Mesendoderm (in vitro differentiated cells): Measurements from ENCODE around the gene PARD6B. TPM values are rescaled to one million over a fixed set of nuclear protein-coding genes. Genes with fewer than 3 reads are reported as not detected.

Source experiments
- DNase-seq: peaks from one replicate; pipeline ENCODE4 v3.0.0; 2013
- H2AK5ac ChIP-seq: 2 replicates; pipeline ENCODE4 v1.6.1; 2013; ENCODE audit warnings: low read length, inconsistent platforms
- H2BK120ac ChIP-seq: 2 replicates; pipeline ENCODE4 v1.6.1; 2013; ENCODE audit warnings: low read depth, mild to moderate bottlenecking, low read length, moderate library complexity, mixed read lengths
- H2BK15ac ChIP-seq: replicated peaks from 2 replicates; pipeline ENCODE4 v1.6.1; 2013; ENCODE audit warnings: low read depth, mild to moderate bottlenecking, moderate library complexity
- H2BK5ac ChIP-seq: 2 replicates; pipeline ENCODE4 v1.6.1; 2013; ENCODE audit warnings: low read length, inconsistent platforms
- H3K18ac ChIP-seq: 2 replicates; pipeline ENCODE4 v1.6.1; 2013; ENCODE audit warnings: mild to moderate bottlenecking, low read length, mixed read lengths
- H3K23ac ChIP-seq: one replicate; pipeline ENCODE4 v1.6.1; 2013; ENCODE audit warnings: low read length
- H3K27ac ChIP-seq: 2 replicates; pipeline ENCODE4 v1.5.1; 2013; ENCODE audit warnings: low read depth, mild to moderate bottlenecking, inconsistent platforms, low read length, moderate library complexity
- H3K27me3 ChIP-seq: 2 replicates; pipeline ENCODE4 v1.6.1; 2013; ENCODE audit warnings: low read length, control low read depth, mild to moderate bottlenecking, inconsistent platforms; ENCODE audit not compliant: insufficient read depth, poor library complexity
- H3K36me3 ChIP-seq: 2 replicates; pipeline ENCODE4 v1.6.1; 2013; ENCODE audit warnings: low read length, inconsistent platforms; ENCODE audit not compliant: control insufficient read depth, insufficient read depth
- H3K4ac ChIP-seq: one replicate; pipeline ENCODE4 v1.6.1; 2013; ENCODE audit warnings: low read depth, mild to moderate bottlenecking, low read length, moderate library complexity
- H3K4me1 ChIP-seq: 2 replicates; pipeline ENCODE4 v1.6.1; 2013; ENCODE audit warnings: low read depth, low read length, inconsistent platforms; ENCODE audit not compliant: control insufficient read depth
- H3K4me2 ChIP-seq: 2 replicates; pipeline ENCODE4 v1.6.1; 2013; ENCODE audit warnings: low read length
- H3K4me3 ChIP-seq: 2 replicates; pipeline ENCODE4 v1.5.1; 2013; ENCODE audit warnings: mild to moderate bottlenecking, low read length
- H3K56ac ChIP-seq: one replicate; pipeline ENCODE4 v1.6.1; 2013; ENCODE audit warnings: low read length
- H3K79me1 ChIP-seq: 2 replicates; pipeline ENCODE4 v1.6.1; 2013; ENCODE audit warnings: low read length, inconsistent platforms
- H3K79me2 ChIP-seq: 2 replicates; pipeline ENCODE4 v1.6.1; 2013; ENCODE audit warnings: mild to moderate bottlenecking, low read length; ENCODE audit not compliant: control insufficient read depth, insufficient read depth
- H3K9ac ChIP-seq: 2 replicates; pipeline ENCODE4 v1.6.1; 2013; ENCODE audit warnings: low read length, inconsistent platforms
- H4K5ac ChIP-seq: one replicate; pipeline ENCODE4 v1.6.1; 2013; ENCODE audit warnings: low read length
- H4K8ac ChIP-seq: one replicate; pipeline ENCODE4 v1.6.1; 2013; ENCODE audit warnings: low read depth, mild to moderate bottlenecking, control low read depth, low read length, moderate library complexity
- WGBS: extraction: QIAGEN DNeasy Blood & Tissue Kit; methylation state at CpG from one replicate; pipeline ENCODE4 v1.1.7; 2013; ENCODE audit warnings: low lambda C conversion rate, missing lambda C conversion rate; ENCODE audit not compliant: insufficient coverage; ENCODE audit errors: extremely low coverage; 5-methylcytosine and 5-hydroxymethylcytosine counted together
- polyA plus RNA-seq, 2 experiments: library from polyadenylated mRNA; stranded (reverse); fragments of 200-250 nt; gene quantifications; one replicate each; pipeline ENCODE4 v1.2.3, GENCODE V29; 2013

PARD6B gene
- 4.0 TPM for polyA plus RNA-seq (2013, experiment 1 of 2)
- 3.9 TPM for polyA plus RNA-seq (2013, experiment 2 of 2)

DNA sequence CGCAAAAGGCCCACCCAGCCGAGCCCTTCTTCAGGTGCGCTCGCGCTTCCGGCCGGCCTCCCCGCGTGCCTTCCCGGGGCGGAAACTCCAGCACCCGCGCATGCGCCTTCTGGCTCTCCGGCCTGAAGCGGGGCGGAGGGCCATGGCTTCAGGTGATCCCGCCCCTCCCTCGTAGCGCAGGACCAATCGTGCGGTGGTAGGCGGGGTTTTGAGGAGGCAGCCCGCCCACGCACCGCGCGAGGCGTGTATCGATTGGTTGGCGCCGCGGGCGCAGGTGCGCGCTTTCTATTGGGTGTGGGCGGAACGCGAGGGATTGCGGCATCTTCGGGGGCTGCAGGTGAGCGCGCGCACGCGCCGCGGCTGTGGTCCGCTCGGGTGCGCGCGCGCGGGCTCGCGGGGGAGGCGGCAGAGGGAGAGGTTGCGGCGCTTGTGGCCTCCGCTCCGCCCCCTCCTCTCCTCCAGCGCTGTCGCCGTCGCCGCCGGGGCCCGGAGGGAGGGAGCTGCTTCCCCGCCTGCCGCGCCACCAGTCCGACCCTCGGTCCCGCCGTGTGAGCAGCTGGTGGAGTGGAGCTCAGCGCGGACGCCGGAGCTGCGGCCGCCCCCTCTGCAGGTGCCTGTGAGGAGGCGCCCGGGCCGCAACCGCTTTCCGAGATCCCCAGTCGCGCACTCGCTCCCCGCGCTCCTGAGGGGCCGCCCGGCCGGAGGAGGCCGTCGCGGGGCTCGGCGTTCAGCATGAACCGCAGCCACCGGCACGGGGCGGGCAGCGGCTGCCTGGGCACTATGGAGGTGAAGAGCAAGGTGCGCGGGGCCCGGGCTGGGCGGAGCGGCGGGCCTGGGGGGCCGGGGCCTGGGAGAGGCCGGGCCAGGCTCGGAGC is at the start of gene PARD6B:
PARD6B (plus strand) TSS at position 526 of the 875 bp plus-strand sequence; CDS start at position 733, 207 bp downstream.
- H3K27ac ChIP-seq, result peak within 1 kb of the TSS; percentile 95
- peaks cover 2% of the 10 kb centered on the region for H3K79me1 ChIP-seq
- H3K23ac ChIP-seq, result peak within 1 kb of the TSS; percentile 95
- H3K56ac ChIP-seq, result peak within 1 kb of the TSS; percentile 96
- peak within 1 kb of the TSS; percentile 82 for H3K4ac ChIP-seq
- peak within 1 kb of the TSS; percentile 47 for H2BK5ac ChIP-seq
- no peak within 1 kb of the TSS for H4K5ac ChIP-seq
- H2AK5ac ChIP-seq, result no peak within 1 kb of the TSS
- peak within 1 kb of the TSS; percentile 95 for H3K18ac ChIP-seq
- peak; percentile 99 for DNase-seq
- H3K79me2 ChIP-seq, result peaks cover 26% of the 10 kb centered on the region
- H2BK15ac ChIP-seq, result no peak within 1 kb of the TSS
- no peaks in the 10 kb centered on the region for H3K27me3 ChIP-seq
- H3K4me3 ChIP-seq, result peak within 1 kb of the TSS; percentile 84
- H4K8ac ChIP-seq, result peak within 1 kb of the TSS; percentile 67
- H3K4me2 ChIP-seq, result peak within 1 kb of the TSS; percentile 79
- H2BK120ac ChIP-seq, result peak within 1 kb of the TSS; percentile 32
- peak within 1 kb of the TSS; percentile 90 for H3K9ac ChIP-seq
- peaks cover 6% of the 10 kb centered on the region for H3K4me1 ChIP-seq
- H3K36me3 ChIP-seq, result no peaks in the 10 kb centered on the region
- WGBS, result no CpG with 5 or more reads among the region's 114 CpGs

- Histone ChIP-seq H2BK120ac (no peak overlapping the region), H3K18ac (no peak overlapping the region), H2BK5ac (no peak overlapping the region), H3K4ac (no peak overlapping the region), H3K4me2 (no peak overlapping the region), H2BK15ac (no peak overlapping the region), H3K4me3 (no peak overlapping the region), H3K79me2 (no peaks in the 10 kb centered on the region), H4K8ac (no peak overlapping the region), H3K56ac (no peak overlapping the region), H2AK5ac (no peak overlapping the region), H3K79me1 (no peaks in the 10 kb centered on the region), H4K5ac (no peak overlapping the region), H3K27ac (no peak overlapping the region), H3K4me1 (no peaks in the 10 kb centered on the region), H3K23ac (no peak overlapping the region), H3K9ac (no peak overlapping the region), H3K27me3 (no peaks in the 10 kb centered on the region), H3K36me3 (no peaks in the 10 kb centered on the region)
- no peak for DNase-seq
- WGBS, result no CpG with 5 or more reads among the region's 4 CpGs
Observed at GRCh38 chr20:50682065-50682464, 49.3 kb upstream of the PARD6B start.

DNA sequence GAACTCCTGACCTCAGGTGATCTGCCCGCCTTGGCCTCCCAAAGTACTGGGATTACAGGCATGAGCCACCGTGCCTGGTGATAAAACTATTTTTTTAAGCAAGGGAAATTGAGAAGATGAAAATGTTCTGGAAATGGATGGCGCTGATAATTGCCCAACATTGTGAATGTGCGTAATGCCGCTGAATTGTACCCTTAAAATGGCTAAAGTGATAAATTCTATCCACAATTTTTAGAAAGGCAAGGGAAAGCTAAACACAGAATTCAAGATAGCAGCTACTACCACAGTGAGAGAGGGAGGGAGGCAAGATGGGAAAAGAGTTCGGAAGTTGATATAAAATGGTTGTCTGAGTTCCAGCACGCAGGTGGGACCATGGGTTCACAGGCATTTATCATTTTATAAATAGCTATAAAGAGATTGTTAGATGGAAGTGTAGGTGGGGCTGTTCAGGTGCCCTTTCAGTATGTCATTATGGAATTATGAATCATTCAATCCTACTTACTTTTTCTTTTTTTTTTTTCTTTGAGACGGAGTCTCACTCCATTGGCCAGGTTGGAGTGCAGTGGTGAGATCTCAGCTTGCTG is 48.3 kb upstream of the PARD6B start:
- H3K36me3 ChIP-seq, result no peaks in the 10 kb centered on the region
- no peak overlapping the region for H3K9ac ChIP-seq
- no peak overlapping the region for H3K27ac ChIP-seq
- H3K4ac ChIP-seq, result no peak overlapping the region
- no peak overlapping the region for H2BK120ac ChIP-seq
- no peaks in the 10 kb centered on the region for H3K27me3 ChIP-seq
- no peaks in the 10 kb centered on the region for H3K4me1 ChIP-seq
- H4K8ac ChIP-seq, result no peak overlapping the region
- no CpG with 5 or more reads among the region's 8 CpGs for WGBS
- no peak overlapping the region for H3K4me3 ChIP-seq
- H3K18ac ChIP-seq, result no peak overlapping the region
- no peak overlapping the region for H2BK15ac ChIP-seq
- no peaks in the 10 kb centered on the region for H3K79me2 ChIP-seq
- no peak overlapping the region for H2BK5ac ChIP-seq
- H4K5ac ChIP-seq, result no peak overlapping the region
- H2AK5ac ChIP-seq, result no peak overlapping the region
- H3K4me2 ChIP-seq, result no peak overlapping the region
- no peak overlapping the region for H3K56ac ChIP-seq
- no peak overlapping the region for H3K23ac ChIP-seq
- DNase-seq, result no peak
- no peaks in the 10 kb centered on the region for H3K79me1 ChIP-seq

DNA sequence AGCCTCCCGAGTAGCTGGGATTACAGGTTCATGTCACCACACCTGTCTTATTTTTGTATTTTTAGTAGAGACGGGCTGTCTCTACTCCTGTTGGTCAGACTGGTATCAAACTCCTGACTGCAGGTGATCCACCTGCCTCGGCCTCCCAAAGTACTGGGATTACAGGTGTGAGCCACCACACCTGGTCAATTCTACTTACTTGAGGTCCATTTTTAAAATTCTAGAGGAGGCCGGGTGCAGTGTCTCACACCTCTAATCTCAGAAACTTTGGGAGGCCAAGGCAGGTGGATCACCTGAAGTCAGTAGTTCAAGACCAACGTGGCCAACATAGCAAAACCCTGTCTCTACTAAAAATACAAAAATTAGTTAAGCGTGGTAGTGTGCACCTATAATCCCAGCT is 47.8 kb upstream of the PARD6B start:
- Histone ChIP-seq H3K4me1 (no peaks in the 10 kb centered on the region), H3K4ac (no peak overlapping the region), H3K18ac (no peak overlapping the region), H2BK120ac (no peak overlapping the region), H3K4me2 (no peak overlapping the region), H3K4me3 (no peak overlapping the region), H4K5ac (no peak overlapping the region), H3K36me3 (no peaks in the 10 kb centered on the region), H3K9ac (no peak overlapping the region), H3K23ac (no peak overlapping the region), H4K8ac (no peak overlapping the region), H3K79me2 (no peaks in the 10 kb centered on the region), H3K27me3 (no peaks in the 10 kb centered on the region), H2BK5ac (no peak overlapping the region), H3K79me1 (no peaks in the 10 kb centered on the region), H2BK15ac (no peak overlapping the region), H3K56ac (no peak overlapping the region), H2AK5ac (no peak overlapping the region), H3K27ac (no peak overlapping the region)
- DNase-seq, result no peak
- no CpG with 5 or more reads among the region's 6 CpGs for WGBS

DNA sequence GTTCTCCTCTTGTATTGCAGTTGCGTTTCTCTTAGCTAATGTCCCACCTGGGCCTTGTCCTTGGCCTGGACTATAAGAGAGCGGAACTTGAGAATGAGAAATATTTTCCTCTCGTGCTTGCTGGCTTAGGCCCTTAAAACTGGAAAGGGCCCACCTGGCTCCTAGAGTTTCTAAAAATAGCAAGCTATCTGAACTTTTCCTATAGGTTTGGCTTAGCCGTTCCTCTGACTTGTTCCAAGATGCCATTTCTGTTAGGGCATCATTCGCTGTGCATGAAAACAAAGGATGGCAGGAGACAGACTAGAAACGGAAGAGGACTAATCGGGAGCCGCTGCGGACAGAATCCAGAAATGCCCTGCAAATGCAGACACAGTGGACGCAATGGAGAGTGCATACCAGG is 44.6 kb upstream of the PARD6B start:
- Histone ChIP-seq H3K27me3 (no peaks in the 10 kb centered on the region), H2BK5ac (no peak overlapping the region), H3K4me1 (peaks cover 2% of the 10 kb centered on the region), H3K9ac (no peak overlapping the region), H3K36me3 (no peaks in the 10 kb centered on the region), H3K23ac (no peak overlapping the region), H3K27ac (no peak overlapping the region), H3K4ac (no peak overlapping the region), H3K18ac (no peak overlapping the region), H4K8ac (no peak overlapping the region), H4K5ac (no peak overlapping the region), H2BK15ac (no peak overlapping the region), H3K4me2 (no peak overlapping the region), H2BK120ac (no peak overlapping the region), H3K79me2 (no peaks in the 10 kb centered on the region), H3K56ac (no peak overlapping the region), H3K79me1 (no peaks in the 10 kb centered on the region), H2AK5ac (no peak overlapping the region), H3K4me3 (no peak overlapping the region)
- WGBS, result no CpG with 5 or more reads among the region's 10 CpGs
- DNase-seq, result no peak
